ENCODE measurements around the gene FAXDC2.

GRCh38 chr5:154795235-154795596 is 55.2 kb downstream of the FAXDC2 start:
- TF ChIP-seq POLR2A (IDR thresholded peaks at IDR 0.05; ENCODE audit: low read depth, low read length) (no peak), POLR2AphosphoS5 (IDR thresholded peaks at IDR 0.05; ENCODE audit: low read depth, low read length) (no peak)
